Measurements from ENCODE around the gene RCN1. TPM values are rescaled to one million over a fixed set of nuclear protein-coding genes. Genes with fewer than 3 reads are reported as not detected.

The RCN1 gene
- total and polyA plus RNA-seq, 2 of the 8 experiments (the other 6 are each of a cell fraction or from before 2014, with no cell fraction given), result 45.1 to 123 TPM

DNA sequence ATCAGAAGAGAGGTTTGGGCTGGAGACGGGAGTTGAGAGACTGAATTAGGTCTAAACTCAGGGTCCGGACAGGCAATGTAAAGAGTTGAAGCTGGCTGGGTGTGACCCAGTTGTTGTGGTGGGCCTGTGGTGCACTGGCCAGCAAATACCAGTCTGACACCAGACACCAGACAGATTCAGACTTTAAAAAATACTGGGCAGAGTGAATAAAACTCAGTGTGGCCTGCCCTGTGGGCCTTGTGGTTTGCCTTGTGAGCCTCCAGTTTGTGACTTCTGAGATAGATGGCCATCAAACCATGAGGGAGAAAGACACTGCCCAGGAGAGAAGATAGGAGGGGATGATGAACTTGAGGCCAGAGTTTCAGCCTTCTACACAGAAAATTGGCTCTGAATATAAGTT is 25.8 kb downstream of the RCN1 start:
- Histone ChIP-seq H3K4me1 (replicated peaks in 1 of 4; ENCODE audit: control insufficient read depth in 3 of 4, insufficient read depth in 4 of 4, low read length in 3 of 4) (peaks cover 0 to 4% (median 0%) of the 10 kb centered on the region in 4 experiments; a peak in 2 of 7 replicates), H3K27ac (ENCODE audit: low read depth, low read length) (no peak overlapping the region), H4K5ac (ENCODE audit: insufficient read length, low read depth, low read length) (no peak overlapping the region), H2BK12ac (ENCODE audit: low read depth, low read length) (no peak overlapping the region), H3K9ac (replicated peaks in 1 of 4; ENCODE audit: extremely low read depth in 1 of 4, low read depth in 3 of 4, low read length in 3 of 4) (no peak overlapping the region), H3K79me2 (ENCODE audit: control insufficient read depth in 1 of 2, insufficient read depth in 2 of 2, low read length in 2 of 2) (no peaks in the 10 kb centered on the region), H2BK20ac (ENCODE audit: low read length) (no peak overlapping the region), H2BK120ac (replicated peaks; ENCODE audit: low read depth, low read length) (no peak overlapping the region), H3K56ac (replicated peaks; ENCODE audit: insufficient read length, low read depth, low read length) (no peak overlapping the region), H3K9me3 (ENCODE audit: insufficient read depth in 2 of 2, low read depth in 1 of 2, low read length in 1 of 2) (no peaks in the 10 kb centered on the region), H2AFZ (ENCODE audit: low read length) (no peak overlapping the region), H3K4me2 (ENCODE audit: insufficient read depth in 1 of 2, low read depth in 2 of 2, low read length in 2 of 2) (no peak overlapping the region), H3K4me3 (ENCODE audit: extremely low read depth in 1 of 4, insufficient read depth in 2 of 4, low read depth in 3 of 4, low read length in 4 of 4) (no peak overlapping the region), H2BK5ac (ENCODE audit: low read depth, low read length) (no peak overlapping the region), H3K23ac (ENCODE audit: insufficient read length) (no peak overlapping the region), H3K18ac (ENCODE audit: extremely low read depth, low read length) (no peak overlapping the region), H3K14ac (ENCODE audit: insufficient read length) (no peak overlapping the region), H3K27me3 (replicated peaks in 1 of 4; ENCODE audit: control insufficient read depth in 3 of 4, extremely low read depth in 1 of 4, insufficient read depth in 3 of 4, low read length in 3 of 4) (no peaks in the 10 kb centered on the region), H4K8ac (ENCODE audit: extremely low read depth, insufficient read depth, low read length) (no peak overlapping the region), H3K23me2 (ENCODE audit: low read depth, low read length) (no peaks in the 10 kb centered on the region), H4K20me1 (replicated peaks in 1 of 2; ENCODE audit: control insufficient read depth in 1 of 2, insufficient read depth in 2 of 2, low read length in 2 of 2) (no peaks in the 10 kb centered on the region), H2BK15ac (ENCODE audit: low read length) (no peak overlapping the region), H3K36me3 (ENCODE audit: control insufficient read depth in 2 of 4, insufficient read depth in 4 of 4, low read length in 3 of 4) (no peaks in the 10 kb centered on the region), H3K4ac (replicated peaks; ENCODE audit: insufficient read length, low read depth, low read length) (no peak overlapping the region), H2AK5ac (ENCODE audit: low read depth, low read length) (no peak overlapping the region), H3K79me1 (ENCODE audit: low read depth, low read length) (no peaks in the 10 kb centered on the region), H4K91ac (replicated peaks; ENCODE audit: insufficient read length, low read length) (no peak overlapping the region)
- TF ChIP-seq RFX5 (IDR thresholded peaks at IDR 0.05; ENCODE audit: borderline replicate concordance, low read depth, low read length) (no peak), SP4 (IDR thresholded peaks at IDR 0.05; ENCODE audit: low read length) (no peak), SUZ12 (IDR thresholded peaks at IDR 0.05; ENCODE audit: low read length) (no peak), KDM4A (IDR thresholded peaks at IDR 0.05; ENCODE audit: low read depth, low read length, severe bottlenecking) (no peak), HDAC6 (IDR thresholded peaks at IDR 0.05; ENCODE audit: low read depth, low read length) (no peak), TAF7 (optimal IDR thresholded peaks at IDR 0.05; ENCODE audit: borderline replicate concordance, low read depth, low read length) (no peak), CREB1 (IDR thresholded peaks at IDR 0.05) (no peak), RXRA (IDR thresholded peaks at IDR 0.05; ENCODE audit: insufficient read depth, low read depth, low read length) (no peak), YY1 (IDR thresholded peaks at IDR 0.05; ENCODE audit: low read depth, low read length) (no peak), ZNF274 (IDR thresholded peaks at IDR 0.05; ENCODE audit: borderline replicate concordance, extremely low read depth, low read length) (no peak)
- TF ChIP-seq, protein P1, sequence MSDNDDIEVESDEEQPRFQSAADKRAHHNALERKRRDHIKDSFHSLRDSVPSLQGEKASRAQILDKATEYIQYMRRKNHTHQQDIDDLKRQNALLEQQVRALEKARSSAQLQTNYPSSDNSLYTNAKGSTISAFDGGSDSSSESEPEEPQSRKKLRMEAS (IDR thresholded peaks at IDR 0.05), result no peak
- DNase-seq (ENCODE audit: low read depth in 1 of 2, low spot score in 2 of 2) (no peak), FAIRE-seq (no peak)
- POLR2A ChIA-PET (ENCODE audit: partially characterized antibody), result interaction anchor here (0.6 kb wide), 2 partner anchors 8 to 60 kb away, joined by 3 read pairs; no protein-coding TSS in a partner anchor
- CTCF ChIA-PET (ENCODE audit: partially characterized antibody), result interaction anchor here (0.6 kb wide), 2 partner anchors 104 to 188 kb away, joined by 3 to 4 read pairs; no protein-coding TSS in a partner anchor
- 80% methylated on average over 2 of the region's 2 CpGs; no CpG with 5 or more reads in 1 of the 2 experiments for WGBS, 2 experiments (ENCODE audit: extremely low coverage in 1 of 2, insufficient coverage in 1 of 2, insufficient read length in 1 of 2, insufficient replicate concordance in 2 of 2, low coverage in 1 of 2, low lambda C conversion rate in 2 of 2, missing lambda C conversion rate in 1 of 2)

All from H1 (cell line).